GM21529 (cell line): ENCODE data around the gene KLF15.
"Not testable (repeated sequence)": the region's sequence is repeated elsewhere in the genome, so short reads cannot be mapped to it uniquely, and the experiment has no call there.

Experiments used
- ATAC-seq: cut with Tn5 transposase; IDR thresholded peaks from one replicate; pipeline ENCODE4 v1.9.1; 2021; ENCODE audit not compliant: unreplicated experiment

KLF15 gene

GRCh38 chr3:126348308-126348920, 8.8 kb downstream of the KLF15 start:
- no peak for ATAC-seq

GRCh38 chr3:126347543-126348161, 9.6 kb downstream of the KLF15 start:
- no peak for ATAC-seq

- no peak for ATAC-seq
Measured at GRCh38 chr3:126346466-126346865, 10.7 kb downstream of the KLF15 start.

- ATAC-seq = no peak
Measured at GRCh38 chr3:126345641-126346460, 11.4 kb downstream of the KLF15 start.

- ATAC-seq = no peak
Measured at GRCh38 chr3:126345231-126345630, 12.0 kb downstream of the KLF15 start.

- ATAC-seq = no peak
Measured at GRCh38 chr3:126344380-126345041, 12.7 kb downstream of the KLF15 start.

- ATAC-seq = no peak
Measured at GRCh38 chr3:126343649-126344035, 13.6 kb downstream of the KLF15 start.

- ATAC-seq = no peak
Measured at GRCh38 chr3:126342991-126343648, 14.1 kb downstream of the KLF15 start.

- ATAC-seq = no peak
Measured at GRCh38 chr3:126342211-126342610, 15.0 kb downstream of the KLF15 start.

- ATAC-seq = no peak
Measured at GRCh38 chr3:126341755-126342150, 15.5 kb downstream of the KLF15 start.

- no peak for ATAC-seq
Measured at GRCh38 chr3:126340943-126341754, 16.1 kb downstream of the KLF15 start.

GRCh38 chr3:126340596-126340942, 16.6 kb downstream of the KLF15 start:
- no peak for ATAC-seq

- no peak for ATAC-seq
Measured at GRCh38 chr3:126340081-126340511, 17.1 kb downstream of the KLF15 start.

GRCh38 chr3:126339466-126339865, 17.7 kb downstream of the KLF15 start:
- no peak for ATAC-seq

- no peak for ATAC-seq
Measured at GRCh38 chr3:126338790-126339288, 18.4 kb downstream of the KLF15 start.

GRCh38 chr3:126337980-126338651, 19.1 kb downstream of the KLF15 start:
- ATAC-seq = no peak

- not testable (repeated sequence) for ATAC-seq
Measured at GRCh38 chr3:126331812-126332336, 25.3 kb downstream of the KLF15 start.

- ATAC-seq = no peak
Measured at GRCh38 chr3:126329927-126330725, 27.1 kb downstream of the KLF15 start.
